Activated T-cell treated with anti-CD3 and anti-CD28 coated beads, Interleukin-2, amount 50 U/mL, for 4 hours (primary cell): ENCODE measurements around the gene FKBP1A. TPM values are rescaled to one million over a fixed set of nuclear protein-coding genes. Genes with fewer than 3 reads are reported as not detected.
A peak's percentile ranks its signal among the peaks of the same experiment; 100 is the strongest.
"Not testable (repeated sequence)": the region's sequence is repeated elsewhere in the genome, so short reads cannot be mapped to it uniquely, and the experiment has no call there.

Experiments
- ATAC-seq, 2 donors: fragments of 200-7000 bp; cut with Tn5 transposase; one replicate each; pipeline ENCODE4 v1.10.0; 2021
- DNase-seq: peaks from one replicate; pipeline ENCODE4 v3.0.0-alpha.2; 2020
- H3K27me3 Mint-ChIP-seq: one replicate; pipeline ENCODE4 v1.8.0; 2021; ENCODE audit warnings: low read depth, mixed read lengths
- H3K36me3 Mint-ChIP-seq: one replicate; pipeline ENCODE4 v1.8.0; 2022; ENCODE audit warnings: mixed read lengths; ENCODE audit not compliant: insufficient read depth
- H3K4me1 Mint-ChIP-seq: one replicate; pipeline ENCODE4 v1.8.0; 2021; ENCODE audit warnings: low read depth, mixed read lengths
- H3K4me3 Mint-ChIP-seq: one replicate; pipeline ENCODE4 v1.8.0; 2021; ENCODE audit warnings: mild to moderate bottlenecking, moderate library complexity, mixed read lengths
- H3K9me3 Mint-ChIP-seq: one replicate; pipeline ENCODE4 v1.8.0; 2021; ENCODE audit warnings: mixed read lengths
- total RNA-seq, 3 donors: library from RNA; stranded (reverse); gene quantifications; one replicate each; pipeline ENCODE4 v1.2.1, GENCODE V29; 2021

The FKBP1A gene
- total RNA-seq, 3 donors from 2014 or later, result 253 to 300 (median 258) TPM

GRCh38 chr20:1345756-1346093, 47.1 kb downstream of the FKBP1A start:
- Mint-ChIP-seq H3K4me1 (peaks cover 26% of the 10 kb centered on the region), H3K36me3 (peaks cover 15% of the 10 kb centered on the region), H3K27me3 (no peaks in the 10 kb centered on the region), H3K9me3 (peaks cover 4% of the 10 kb centered on the region), H3K4me3 (no peak overlapping the region)
- ATAC-seq, result no peak
- no peak for DNase-seq

GRCh38 chr20:1345030-1345755, 47.7 kb downstream of the FKBP1A start:
- no peaks in the 10 kb centered on the region for H3K27me3 Mint-ChIP-seq
- no peak overlapping the region for H3K4me3 Mint-ChIP-seq
- peaks cover 10% of the 10 kb centered on the region for H3K36me3 Mint-ChIP-seq
- no peak for DNase-seq
- peak; percentile 30 to 41 for ATAC-seq
- H3K4me1 Mint-ChIP-seq, result peaks cover 22% of the 10 kb centered on the region
- peaks cover 4% of the 10 kb centered on the region for H3K9me3 Mint-ChIP-seq

- H3K4me1 Mint-ChIP-seq, result peaks cover 20% of the 10 kb centered on the region
- H3K4me3 Mint-ChIP-seq, DNase-seq, H3K27me3 Mint-ChIP-seq, H3K9me3 Mint-ChIP-seq, H3K36me3 Mint-ChIP-seq, ATAC-seq: not testable (repeated sequence)
Observed at GRCh38 chr20:1343446-1344124, 49.3 kb downstream of the FKBP1A start.

- no peaks in the 10 kb centered on the region for H3K27me3 Mint-ChIP-seq
- ATAC-seq, result no peak
- no peak for DNase-seq
- H3K9me3 Mint-ChIP-seq, result no peaks in the 10 kb centered on the region
- no peak overlapping the region for H3K4me3 Mint-ChIP-seq
- H3K36me3 Mint-ChIP-seq, result no peaks in the 10 kb centered on the region
- peaks cover 20% of the 10 kb centered on the region for H3K4me1 Mint-ChIP-seq
Observed at GRCh38 chr20:1341561-1342265, 51.1 kb downstream of the FKBP1A start.

- Mint-ChIP-seq H3K9me3 (no peaks in the 10 kb centered on the region), H3K4me3 (no peak overlapping the region), H3K27me3 (no peaks in the 10 kb centered on the region), H3K4me1 (peaks cover 14% of the 10 kb centered on the region), H3K36me3 (peaks cover 4% of the 10 kb centered on the region)
- ATAC-seq, result no peak
- DNase-seq, result no peak
Observed at GRCh38 chr20:1338801-1339200, 54.1 kb downstream of the FKBP1A start.

GRCh38 chr20:1338096-1338495, 54.8 kb downstream of the FKBP1A start:
- Mint-ChIP-seq H3K4me3 (no peak overlapping the region), H3K27me3 (no peaks in the 10 kb centered on the region), H3K9me3 (no peaks in the 10 kb centered on the region), H3K4me1 (peaks cover 14% of the 10 kb centered on the region), H3K36me3 (peaks cover 4% of the 10 kb centered on the region)
- DNase-seq (no peak), ATAC-seq (no peak)

- DNase-seq, result no peak
- Mint-ChIP-seq H3K4me1 (peaks cover 20% of the 10 kb centered on the region), H3K27me3 (no peaks in the 10 kb centered on the region), H3K9me3 (no peaks in the 10 kb centered on the region), H3K4me3 (no peak overlapping the region), H3K36me3 (peaks cover 6% of the 10 kb centered on the region)
- no peak for ATAC-seq
Observed at GRCh38 chr20:1337441-1337840, 55.4 kb downstream of the FKBP1A start.

GRCh38 chr20:1336699-1337367, 56.0 kb downstream of the FKBP1A start:
- peak in 1 of 2 donors; percentile 40 for ATAC-seq
- Mint-ChIP-seq H3K4me3 (no peak overlapping the region), H3K27me3 (no peaks in the 10 kb centered on the region), H3K9me3 (no peaks in the 10 kb centered on the region), H3K4me1 (peaks cover 20% of the 10 kb centered on the region), H3K36me3 (peaks cover 9% of the 10 kb centered on the region)
- DNase-seq, result no peak

GRCh38 chr20:1335961-1336698, 56.7 kb downstream of the FKBP1A start:
- Mint-ChIP-seq H3K36me3 (peaks cover 11% of the 10 kb centered on the region), H3K4me1 (peaks cover 24% of the 10 kb centered on the region), H3K9me3 (no peaks in the 10 kb centered on the region), H3K4me3 (no peak overlapping the region), H3K27me3 (no peaks in the 10 kb centered on the region)
- DNase-seq (no peak), ATAC-seq (no peak)

GRCh38 chr20:1334761-1335160, 58.1 kb downstream of the FKBP1A start:
- no peak for DNase-seq
- no peaks in the 10 kb centered on the region for H3K9me3 Mint-ChIP-seq
- no peak overlapping the region for H3K4me3 Mint-ChIP-seq
- no peak for ATAC-seq
- H3K27me3 Mint-ChIP-seq, result no peaks in the 10 kb centered on the region
- H3K4me1 Mint-ChIP-seq, result peaks cover 36% of the 10 kb centered on the region
- peaks cover 13% of the 10 kb centered on the region for H3K36me3 Mint-ChIP-seq

GRCh38 chr20:1334370-1334731, 58.5 kb downstream of the FKBP1A start:
- Mint-ChIP-seq H3K36me3 (peaks cover 15% of the 10 kb centered on the region), H3K4me3 (no peak overlapping the region), H3K4me1 (peaks cover 40% of the 10 kb centered on the region), H3K27me3 (no peaks in the 10 kb centered on the region), H3K9me3 (no peaks in the 10 kb centered on the region)
- ATAC-seq (no peak), DNase-seq (no peak)

- no peaks in the 10 kb centered on the region for H3K9me3 Mint-ChIP-seq
- peaks cover 45% of the 10 kb centered on the region for H3K4me1 Mint-ChIP-seq
- no peaks in the 10 kb centered on the region for H3K27me3 Mint-ChIP-seq
- DNase-seq (no peak), ATAC-seq (no peak)
- no peak overlapping the region for H3K4me3 Mint-ChIP-seq
- H3K36me3 Mint-ChIP-seq, result peaks cover 15% of the 10 kb centered on the region
Observed at GRCh38 chr20:1333462-1334369, 59.1 kb downstream of the FKBP1A start.

- Mint-ChIP-seq H3K4me3 (no peak overlapping the region), H3K9me3 (no peaks in the 10 kb centered on the region), H3K4me1 (peaks cover 49% of the 10 kb centered on the region)
Observed at GRCh38 chr20:1332749-1333300, 60.0 kb downstream of the FKBP1A start.

More at GRCh38 chr20:1332749-1333300, 60.0 kb downstream of the FKBP1A start:
- DNase-seq, result no peak
- Mint-ChIP-seq H3K36me3 (peaks cover 17% of the 10 kb centered on the region), H3K27me3 (no peaks in the 10 kb centered on the region)
- no peak for ATAC-seq
